Neural cell (in vitro differentiated cells): ENCODE results near the gene OR13J1. TPM values are rescaled to one million over a fixed set of nuclear protein-coding genes. Genes with fewer than 3 reads are reported as not detected.

ENCODE experiments used
- H2AFZ ChIP-seq: fragments of 200-600, 300-800 bp; sonication (generic), shearing (Covaris generic); 2 replicates; pipeline ENCODE4 v1.6.0; 2014; ENCODE audit warnings: low read depth, mild to moderate bottlenecking, antibody characterized with exemption, low read length, moderate library complexity
- H3F3A ChIP-seq: fragments of 200-600 bp; shearing (Covaris generic); 2 replicates; pipeline ENCODE4 v1.6.1; 2016; ENCODE audit warnings: mild to moderate bottlenecking, moderate library complexity, mixed read lengths, antibody characterized with exemption, low read length; ENCODE audit not compliant: insufficient read depth, poor library complexity, severe bottlenecking
- H3K27ac ChIP-seq: fragments of 200-600, 300-800 bp; sonication (generic), shearing (Covaris generic); 2 replicates; pipeline ENCODE4 v1.5.1; 2014; ENCODE audit warnings: mild to moderate bottlenecking, low read length, moderate library complexity
- H3K27me3 ChIP-seq: fragments of 300-800, 200-600 bp; sonication (generic), shearing (Covaris generic); 2 replicates; pipeline ENCODE4 v1.6.0; 2014; ENCODE audit warnings: mild to moderate bottlenecking, low read depth, low read length, moderate library complexity; ENCODE audit not compliant: insufficient read depth
- H3K36me3 ChIP-seq: fragments of 300-800, 200-600 bp; sonication (generic), shearing (Covaris generic); 2 replicates; pipeline ENCODE4 v1.5.1; 2014; ENCODE audit warnings: mild to moderate bottlenecking, antibody characterized with exemption, low read length, moderate library complexity; ENCODE audit not compliant: insufficient read depth
- H3K4me2 ChIP-seq: fragments of 300-800, 200-600 bp; sonication (generic), shearing (Covaris generic); 2 replicates; pipeline ENCODE4 v1.6.0; 2014; ENCODE audit warnings: mild to moderate bottlenecking, low read length
- H3K4me3 ChIP-seq: fragments of 300-800, 200-600 bp; sonication (generic), shearing (Covaris generic); 2 replicates; pipeline ENCODE4 v1.5.1; 2014; ENCODE audit warnings: mild to moderate bottlenecking, low read length, moderate library complexity
- H3K79me2 ChIP-seq: fragments of 200-600 bp; shearing (Covaris generic); replicated peaks from 2 replicates; pipeline ENCODE4 v1.6.0; 2014; ENCODE audit warnings: mild to moderate bottlenecking, low read length, moderate library complexity; ENCODE audit not compliant: insufficient read depth
- H3K9ac ChIP-seq: fragments of 300-800, 200-600 bp; sonication (generic), shearing (Covaris generic); 2 replicates; pipeline ENCODE4 v1.6.1; 2016; ENCODE audit warnings: mild to moderate bottlenecking, low read length, mixed read lengths
- H3K9me2 ChIP-seq: fragments of 200-600 bp; shearing (Covaris generic); 2 replicates; pipeline ENCODE4 v1.6.1; 2016; ENCODE audit warnings: mild to moderate bottlenecking, low read length, mixed read lengths; ENCODE audit not compliant: insufficient read depth
- H3K9me3 ChIP-seq: fragments of 200-600, 300-800 bp; sonication (generic), shearing (Covaris generic); 2 replicates; pipeline ENCODE4 v1.6.1; 2016; ENCODE audit warnings: mild to moderate bottlenecking, mixed run types, low read length, moderate library complexity, mixed read lengths
- H4K20me1 ChIP-seq: fragments of 200-600 bp; shearing (Covaris generic); 2 replicates; pipeline ENCODE4 v1.6.1; 2016; ENCODE audit warnings: mild to moderate bottlenecking, mixed run types; ENCODE audit not compliant: insufficient read depth
- CTCF ChIP-seq: fragments of 450-650 bp; IDR thresholded peaks from 2 replicates; pipeline ENCODE4 v1.5.1; 2014; ENCODE audit warnings: antibody characterized with exemption, mild to moderate bottlenecking, moderate library complexity; ENCODE audit not compliant: poor library complexity, severe bottlenecking
- EP300 ChIP-seq: fragments of 450-650 bp; conservative IDR thresholded peaks from 2 replicates; pipeline ENCODE4 v1.6.1; 2014; ENCODE audit warnings: antibody characterized with exemption, mild to moderate bottlenecking, moderate library complexity; ENCODE audit not compliant: poor library complexity, severe bottlenecking
- EZH2 ChIP-seq: fragments of 200-600, 300-800 bp; shearing (Covaris generic), sonication (generic); IDR thresholded peaks from 2 replicates; pipeline ENCODE4 v1.6.1; 2014; ENCODE audit warnings: antibody characterized with exemption, low read length, borderline replicate concordance, mild to moderate bottlenecking; ENCODE audit not compliant: insufficient read depth, poor library complexity, severe bottlenecking
- MXI1 ChIP-seq: fragments of 450-650 bp; conservative IDR thresholded peaks from 2 replicates; pipeline ENCODE4 v1.6.1; 2014; ENCODE audit warnings: antibody characterized with exemption, mild to moderate bottlenecking; ENCODE audit not compliant: poor library complexity, severe bottlenecking
- POLR2AphosphoS5 ChIP-seq: IDR thresholded peaks from 2 replicates; pipeline ENCODE4 v1.6.1; 2012
- RAD21 ChIP-seq: fragments of 450-650 bp; conservative IDR thresholded peaks from 2 replicates; pipeline ENCODE4 v1.6.1; 2014; ENCODE audit warnings: antibody characterized with exemption, mild to moderate bottlenecking, moderate library complexity
- SMC3 ChIP-seq: fragments of 450-650 bp; conservative IDR thresholded peaks from 2 replicates; pipeline ENCODE4 v1.6.1; 2014; ENCODE audit warnings: antibody characterized with exemption, mild to moderate bottlenecking, moderate library complexity; ENCODE audit not compliant: poor library complexity
- TAF1 ChIP-seq: IDR thresholded peaks from 2 replicates; pipeline ENCODE4 v1.6.1; 2012; ENCODE audit warnings: low read depth
- polyA plus RNA-seq: library from polyadenylated mRNA; depleted of rRNA; stranded (reverse); fragments of >200 nt; gene quantifications from 2 replicates; pipeline ENCODE4 v1.2.3, GENCODE V29; 2014
- TF ChIP-seq, protein P1 (sequence below): IDR thresholded peaks from 2 replicates; pipeline ENCODE4 v1.6.1; 2012; ENCODE audit warnings: borderline replicate concordance

The OR13J1 gene
- polyA plus RNA-seq, 1 donor from 2014 or later = not detected

GRCh38 chr9:35841645-35841900 is 28.6 kb downstream of the OR13J1 start:
- H3K79me2 ChIP-seq = no peaks in the 10 kb centered on the region
- H3K36me3 ChIP-seq = peaks cover 4% of the 10 kb centered on the region
- H3K9me3 ChIP-seq = no peaks in the 10 kb centered on the region
- H3K27me3 ChIP-seq = no peaks in the 10 kb centered on the region
- no peak overlapping the region for H3K4me2 ChIP-seq
- H3F3A ChIP-seq = no peaks in the 10 kb centered on the region
- no peak overlapping the region for H3K27ac ChIP-seq
- H4K20me1 ChIP-seq = no peaks in the 10 kb centered on the region
- H2AFZ ChIP-seq = no peak overlapping the region
- no peaks in the 10 kb centered on the region for H3K9me2 ChIP-seq
- TF ChIP-seq, protein P1, sequence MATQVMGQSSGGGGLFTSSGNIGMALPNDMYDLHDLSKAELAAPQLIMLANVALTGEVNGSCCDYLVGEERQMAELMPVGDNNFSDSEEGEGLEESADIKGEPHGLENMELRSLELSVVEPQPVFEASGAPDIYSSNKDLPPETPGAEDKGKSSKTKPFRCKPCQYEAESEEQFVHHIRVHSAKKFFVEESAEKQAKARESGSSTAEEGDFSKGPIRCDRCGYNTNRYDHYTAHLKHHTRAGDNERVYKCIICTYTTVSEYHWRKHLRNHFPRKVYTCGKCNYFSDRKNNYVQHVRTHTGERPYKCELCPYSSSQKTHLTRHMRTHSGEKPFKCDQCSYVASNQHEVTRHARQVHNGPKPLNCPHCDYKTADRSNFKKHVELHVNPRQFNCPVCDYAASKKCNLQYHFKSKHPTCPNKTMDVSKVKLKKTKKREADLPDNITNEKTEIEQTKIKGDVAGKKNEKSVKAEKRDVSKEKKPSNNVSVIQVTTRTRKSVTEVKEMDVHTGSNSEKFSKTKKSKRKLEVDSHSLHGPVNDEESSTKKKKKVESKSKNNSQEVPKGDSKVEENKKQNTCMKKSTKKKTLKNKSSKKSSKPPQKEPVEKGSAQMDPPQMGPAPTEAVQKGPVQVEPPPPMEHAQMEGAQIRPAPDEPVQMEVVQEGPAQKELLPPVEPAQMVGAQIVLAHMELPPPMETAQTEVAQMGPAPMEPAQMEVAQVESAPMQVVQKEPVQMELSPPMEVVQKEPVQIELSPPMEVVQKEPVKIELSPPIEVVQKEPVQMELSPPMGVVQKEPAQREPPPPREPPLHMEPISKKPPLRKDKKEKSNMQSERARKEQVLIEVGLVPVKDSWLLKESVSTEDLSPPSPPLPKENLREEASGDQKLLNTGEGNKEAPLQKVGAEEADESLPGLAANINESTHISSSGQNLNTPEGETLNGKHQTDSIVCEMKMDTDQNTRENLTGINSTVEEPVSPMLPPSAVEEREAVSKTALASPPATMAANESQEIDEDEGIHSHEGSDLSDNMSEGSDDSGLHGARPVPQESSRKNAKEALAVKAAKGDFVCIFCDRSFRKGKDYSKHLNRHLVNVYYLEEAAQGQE = no peak
- no peak for TF ChIP-seq MXI1
- H3K9ac ChIP-seq = no peak overlapping the region
- no peak overlapping the region for H3K4me3 ChIP-seq

- no peaks in the 10 kb centered on the region for H3K27me3 ChIP-seq
- no peaks in the 10 kb centered on the region for H3K9me3 ChIP-seq
- no peaks in the 10 kb centered on the region for H4K20me1 ChIP-seq
- H3K27ac ChIP-seq = no peak overlapping the region
- no peak for TF ChIP-seq MXI1
- TF ChIP-seq, protein P1 = no peak
- no peak for TF ChIP-seq POLR2AphosphoS5
- no peak for TF ChIP-seq RAD21
- TF ChIP-seq CTCF = no peak
- TF ChIP-seq EP300 = no peak
- TF ChIP-seq TAF1 = no peak
- no peak for TF ChIP-seq SMC3
- TF ChIP-seq EZH2 = no peak
- no peak overlapping the region for H3K4me2 ChIP-seq
- no peaks in the 10 kb centered on the region for H3K79me2 ChIP-seq
- H2AFZ ChIP-seq = no peak overlapping the region
- no peak overlapping the region for H3K9ac ChIP-seq
- no peaks in the 10 kb centered on the region for H3F3A ChIP-seq
- H3K9me2 ChIP-seq = no peaks in the 10 kb centered on the region
- no peak overlapping the region for H3K4me3 ChIP-seq
- H3K36me3 ChIP-seq = peaks cover 4% of the 10 kb centered on the region
Measured at GRCh38 chr9:35840881-35841644, 29.1 kb downstream of the OR13J1 start.
